Measurements from ENCODE around the gene DCUN1D5.
"Not testable (repeated sequence)": the region's sequence is repeated elsewhere in the genome, so short reads cannot be mapped to it uniquely, and the experiment has no call there.

Gene DCUN1D5

DNA sequence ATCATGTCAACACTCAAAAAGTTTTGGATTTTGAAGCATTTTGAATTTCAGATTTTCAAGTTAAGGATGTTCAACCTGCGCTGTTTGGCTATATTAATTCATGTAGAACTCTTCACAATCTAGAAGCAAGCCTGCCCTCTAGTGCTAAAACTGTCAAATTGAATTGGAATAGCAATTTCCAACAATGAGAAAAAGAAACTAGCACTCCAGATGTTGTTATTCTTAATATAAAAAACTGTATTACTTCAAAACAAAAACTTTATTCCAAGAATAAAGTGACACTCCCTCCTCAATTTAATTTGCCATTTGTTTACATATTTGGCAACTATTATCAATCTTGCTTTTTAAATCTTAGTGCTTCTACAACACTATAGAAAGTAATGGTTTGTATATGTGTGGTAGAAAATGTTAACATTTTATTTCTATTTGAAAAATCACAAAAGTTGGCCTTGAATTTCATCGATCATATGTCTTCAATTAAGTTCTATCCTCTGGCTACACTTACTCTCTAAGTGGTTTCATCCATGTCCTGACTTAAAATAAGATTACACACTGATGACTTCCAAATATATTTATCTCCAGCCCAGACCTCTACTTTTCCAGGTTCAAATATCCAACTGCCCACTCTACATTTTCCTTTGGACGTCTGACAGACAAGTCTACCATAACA lies 36.6 kb downstream of the DCUN1D5 start:
- no peak for DNase-seq (ENCODE audit: extremely low read depth in 1 of 2, low read depth in 1 of 2)

DNA sequence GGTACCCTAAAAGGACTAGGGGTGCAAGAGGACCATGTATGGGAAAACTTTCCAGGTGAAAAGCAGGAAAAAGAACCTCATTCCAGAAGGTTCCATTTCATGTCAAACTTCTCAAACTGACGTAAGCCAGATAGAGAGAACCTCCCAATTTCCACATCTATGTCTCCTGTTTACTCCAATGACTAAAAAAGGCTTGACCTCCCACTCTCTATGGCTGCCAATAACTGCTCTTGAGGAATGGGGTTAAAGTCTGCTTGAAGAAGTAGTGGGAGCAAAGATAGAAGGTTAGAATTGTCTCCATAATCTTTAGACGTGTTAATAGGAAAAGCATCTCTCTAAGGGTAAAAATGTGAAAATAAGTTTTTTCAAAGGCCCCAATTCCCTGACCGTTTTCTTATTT lies 38.0 kb downstream of the DCUN1D5 start:
- no peak for DNase-seq (ENCODE audit: extremely low read depth in 1 of 2, low read depth in 1 of 2)

DNA sequence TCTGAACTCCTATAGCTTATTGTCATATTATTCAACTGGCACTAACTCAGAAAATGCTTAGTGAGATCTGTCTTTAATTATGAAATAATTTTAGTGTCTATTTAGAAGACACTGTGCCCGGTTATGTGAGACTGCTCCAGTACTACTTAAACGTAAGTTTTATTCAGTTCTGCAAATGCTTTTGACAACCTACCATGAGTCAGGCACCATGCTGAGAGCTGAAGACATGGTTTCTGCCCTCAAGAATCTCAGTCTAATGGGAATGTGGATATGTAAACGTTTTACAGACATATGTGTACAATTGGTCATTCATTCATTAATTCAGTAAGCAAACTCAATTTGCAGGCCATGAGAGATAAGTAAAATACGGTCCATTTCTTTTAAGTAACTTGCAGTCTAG lies 40.0 kb downstream of the DCUN1D5 start:
- no peak for DNase-seq (ENCODE audit: extremely low read depth in 1 of 2, low read depth in 1 of 2)

DNA sequence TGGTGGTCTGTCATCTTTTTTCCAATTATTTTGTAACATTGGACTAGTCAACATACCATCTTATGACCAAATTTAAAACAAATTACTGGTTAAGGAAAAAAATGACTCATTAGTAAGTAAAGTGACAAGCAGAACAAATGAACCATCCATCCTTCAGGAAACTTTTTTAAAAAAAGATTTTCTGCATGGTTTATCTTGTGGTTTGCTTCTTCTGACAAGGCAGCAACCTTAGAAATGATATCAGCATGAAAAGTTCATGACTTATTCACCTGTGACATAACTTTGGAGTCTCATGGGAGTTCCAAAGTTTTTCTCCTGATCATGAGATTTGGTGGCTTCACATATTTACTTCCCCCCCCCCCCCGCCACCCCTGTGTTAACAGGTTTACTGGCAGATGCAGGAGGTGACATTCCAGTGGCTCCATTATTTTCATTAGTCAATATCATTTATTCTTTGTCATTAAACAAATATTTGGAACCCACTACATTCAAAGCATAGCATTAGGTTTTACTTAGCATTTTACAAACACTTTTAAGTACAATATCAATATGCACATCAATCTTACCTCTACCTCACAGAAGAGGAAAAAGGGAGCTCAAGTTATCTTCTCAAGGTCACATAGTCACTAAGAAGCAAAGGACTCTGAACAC lies 40.7 kb downstream of the DCUN1D5 start:
- no peak for DNase-seq (ENCODE audit: extremely low read depth in 1 of 2, low read depth in 1 of 2)

DNA sequence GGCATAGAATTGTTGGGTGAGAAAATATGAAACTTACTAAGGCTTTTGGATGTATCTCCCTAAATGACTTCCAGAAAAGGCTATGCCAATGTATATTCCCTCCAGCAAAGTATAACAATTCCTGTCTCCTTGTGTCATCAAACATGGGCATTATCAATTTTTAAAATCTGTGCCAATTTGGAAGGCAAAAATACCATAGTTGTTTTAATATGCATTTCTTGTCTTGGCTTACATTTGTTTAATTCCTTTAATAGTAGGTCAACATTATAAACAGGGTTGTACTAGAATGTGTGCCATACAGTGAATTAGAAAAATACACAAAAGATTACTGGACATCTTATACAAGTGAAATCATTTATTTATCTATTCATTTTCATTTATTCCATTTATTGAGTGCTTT lies 41.6 kb downstream of the DCUN1D5 start:
- DNase-seq (ENCODE audit: extremely low read depth in 1 of 2, low read depth in 1 of 2): no peak

DNA sequence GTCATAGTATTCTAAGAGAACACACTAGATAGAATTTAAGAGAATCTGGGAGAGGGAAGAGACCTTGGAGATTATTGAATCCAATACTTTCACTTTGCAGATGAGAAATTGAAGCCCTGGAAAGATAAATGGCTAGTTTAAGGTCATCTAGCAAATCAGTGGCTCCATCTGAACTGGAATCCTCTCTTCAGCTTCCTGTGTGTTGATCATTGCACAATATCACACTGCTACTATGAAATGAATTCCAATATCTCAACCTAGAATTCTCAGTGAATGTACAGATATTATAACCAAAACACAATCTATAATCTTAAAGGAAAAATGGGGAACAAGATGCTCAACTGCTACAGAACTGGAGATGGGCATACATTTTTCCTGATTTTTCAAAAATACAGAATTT lies 44.1 kb downstream of the DCUN1D5 start:
- DNase-seq (ENCODE audit: extremely low read depth in 1 of 2, low read depth in 1 of 2): no peak

DNA sequence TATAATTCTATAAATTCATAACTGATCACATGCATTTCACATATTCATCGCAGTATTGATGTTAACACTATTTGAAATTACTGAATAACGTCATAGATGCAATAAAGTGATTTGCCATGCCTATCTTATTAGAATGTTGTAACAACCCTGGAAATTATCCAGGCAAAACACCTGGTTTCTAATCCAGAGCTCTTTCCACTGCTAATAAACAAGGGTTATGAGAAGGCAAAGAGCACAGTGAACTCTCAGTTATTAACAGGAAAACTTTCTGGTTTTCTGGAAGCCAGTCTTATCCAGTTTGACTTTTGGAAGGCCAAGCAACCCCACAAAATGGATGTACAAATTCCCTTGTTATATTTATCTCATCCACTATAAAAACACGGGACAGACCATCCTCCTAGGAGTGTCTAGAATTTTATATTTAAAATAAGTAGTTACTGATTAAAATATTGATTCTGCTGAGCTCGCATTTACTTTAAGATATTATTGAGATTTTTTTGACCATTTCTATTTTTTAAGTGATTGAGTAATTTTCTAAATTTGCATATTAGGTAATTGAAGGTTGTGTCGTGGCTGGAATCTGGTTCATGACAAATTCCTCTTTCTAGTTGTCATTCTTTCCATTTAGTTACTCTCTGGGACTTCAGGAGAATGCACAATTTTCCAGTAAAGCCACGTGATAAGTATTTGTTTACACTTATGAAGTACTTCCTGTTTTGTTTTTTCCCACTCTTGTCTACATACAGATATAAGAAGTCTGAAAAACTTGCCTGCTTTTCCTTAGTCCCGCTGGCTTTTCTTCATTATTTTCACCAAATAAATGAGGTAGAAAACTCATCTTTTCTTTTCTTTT lies 47.9 kb downstream of the DCUN1D5 start:
- no peak for DNase-seq (ENCODE audit: extremely low read depth in 1 of 2, low read depth in 1 of 2)

DNA sequence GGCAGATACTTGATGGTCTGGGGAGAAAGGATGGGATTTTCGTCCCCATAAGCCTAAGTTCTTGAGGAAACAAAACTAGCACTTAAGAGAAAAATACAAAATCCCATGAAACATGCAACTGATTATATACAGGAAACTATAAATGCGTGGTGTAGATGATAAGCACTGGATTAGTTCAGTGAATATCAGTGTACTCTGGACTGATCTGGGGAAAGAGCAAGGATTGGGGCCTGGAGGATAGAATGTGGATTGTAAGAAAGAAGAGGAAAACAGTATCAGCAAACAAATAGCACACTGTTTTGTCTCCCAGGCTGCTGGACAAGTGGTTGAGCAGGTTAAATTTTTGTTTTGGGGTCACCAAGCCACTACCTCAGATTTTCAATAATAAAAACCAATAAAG lies 49.8 kb downstream of the DCUN1D5 start:
- DNase-seq (ENCODE audit: extremely low read depth in 1 of 2, low read depth in 1 of 2): no peak

DNA sequence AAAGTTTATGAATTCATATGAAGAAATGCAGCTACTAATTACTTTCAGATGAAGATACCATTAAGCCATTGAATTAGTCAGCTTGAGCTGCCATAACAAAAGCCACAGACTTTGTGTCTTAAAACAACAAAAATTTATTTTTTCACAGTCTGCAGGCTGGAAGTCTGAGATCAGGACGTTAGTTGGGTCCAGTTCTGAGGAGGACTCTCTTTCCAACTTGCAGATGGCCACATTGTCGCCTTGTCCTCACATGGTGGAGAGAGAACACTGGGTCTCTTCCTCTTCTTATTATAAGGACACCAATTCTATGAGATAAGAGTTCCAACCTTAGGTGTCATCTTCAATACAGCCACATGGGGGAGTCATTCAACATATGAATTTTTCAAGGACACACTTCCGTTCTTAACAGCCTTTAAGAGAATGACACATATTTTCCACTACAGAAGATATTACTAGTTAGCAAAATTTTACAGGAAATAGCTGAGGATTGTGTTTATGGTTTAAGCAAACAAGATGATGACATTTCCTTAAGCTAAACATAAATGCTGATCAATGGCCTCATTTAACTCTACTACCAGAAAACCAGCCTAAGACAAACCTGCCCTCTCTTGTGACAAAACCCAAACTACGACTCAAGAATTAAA lies 56.0 kb downstream of the DCUN1D5 start:
- DNase-seq (ENCODE audit: extremely low read depth in 1 of 2, low read depth in 1 of 2): peak in 1 of 2 donors; percentile 9

DNA sequence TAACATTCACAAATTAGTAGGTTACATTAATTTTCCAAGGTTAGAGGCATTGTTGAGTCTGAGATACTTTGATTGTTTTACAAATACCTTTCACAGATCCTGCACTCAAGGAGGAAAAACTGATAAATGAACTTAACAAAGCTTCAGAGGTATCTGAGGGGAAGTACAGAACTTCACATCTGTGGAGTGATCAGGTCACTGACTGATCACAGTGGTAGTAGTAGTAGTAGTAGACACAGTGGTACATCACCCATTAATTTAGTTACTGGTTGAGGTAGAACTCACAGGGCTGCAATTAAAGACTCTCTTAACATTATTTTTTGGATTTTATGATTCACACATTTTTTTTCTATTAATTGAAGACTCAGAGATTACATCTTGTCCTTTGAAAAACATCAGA lies 56.7 kb downstream of the DCUN1D5 start:
- no peak for DNase-seq (ENCODE audit: extremely low read depth in 1 of 2, low read depth in 1 of 2)

DNA sequence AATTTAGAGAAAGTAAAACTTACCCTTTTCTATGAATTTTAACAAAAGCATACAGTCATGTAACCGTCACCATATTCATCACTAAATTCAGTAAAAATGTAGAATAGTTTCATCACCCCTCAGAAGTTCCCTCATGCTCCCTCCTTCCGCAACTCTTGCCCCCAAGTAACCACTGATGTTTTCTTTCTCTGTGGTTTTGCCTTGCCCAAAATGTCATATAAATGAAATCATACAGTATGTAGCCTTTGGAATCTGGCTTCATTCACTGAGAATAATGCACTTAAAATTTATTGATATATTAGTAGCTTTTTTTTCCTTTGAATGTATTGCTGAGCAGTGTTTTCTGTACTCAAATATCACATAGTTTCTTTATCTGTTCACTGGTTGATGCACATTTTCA lies 60.1 kb downstream of the DCUN1D5 start:
- no peak for DNase-seq (ENCODE audit: extremely low read depth in 1 of 2, low read depth in 1 of 2)

DNA sequence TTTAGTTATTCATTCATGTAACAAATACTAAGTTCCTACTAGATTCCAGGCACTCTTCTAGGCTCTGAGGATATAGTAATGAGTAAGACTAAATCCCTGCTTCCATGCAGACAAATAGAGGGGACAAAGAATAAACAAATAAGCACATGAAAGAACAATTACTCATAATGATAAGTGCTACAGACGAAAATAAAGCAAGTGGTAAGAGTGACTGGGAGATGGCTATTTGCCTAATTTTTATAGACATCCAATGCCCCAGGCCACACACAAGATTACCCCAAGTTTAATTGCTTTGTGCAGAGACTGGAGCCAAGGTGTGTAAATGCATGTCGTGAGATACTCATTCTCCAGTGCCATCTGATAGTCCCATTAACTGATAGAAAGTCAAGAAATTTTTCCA lies 62.6 kb downstream of the DCUN1D5 start:
- no peak for DNase-seq (ENCODE audit: extremely low read depth in 1 of 2, low read depth in 1 of 2)

DNA sequence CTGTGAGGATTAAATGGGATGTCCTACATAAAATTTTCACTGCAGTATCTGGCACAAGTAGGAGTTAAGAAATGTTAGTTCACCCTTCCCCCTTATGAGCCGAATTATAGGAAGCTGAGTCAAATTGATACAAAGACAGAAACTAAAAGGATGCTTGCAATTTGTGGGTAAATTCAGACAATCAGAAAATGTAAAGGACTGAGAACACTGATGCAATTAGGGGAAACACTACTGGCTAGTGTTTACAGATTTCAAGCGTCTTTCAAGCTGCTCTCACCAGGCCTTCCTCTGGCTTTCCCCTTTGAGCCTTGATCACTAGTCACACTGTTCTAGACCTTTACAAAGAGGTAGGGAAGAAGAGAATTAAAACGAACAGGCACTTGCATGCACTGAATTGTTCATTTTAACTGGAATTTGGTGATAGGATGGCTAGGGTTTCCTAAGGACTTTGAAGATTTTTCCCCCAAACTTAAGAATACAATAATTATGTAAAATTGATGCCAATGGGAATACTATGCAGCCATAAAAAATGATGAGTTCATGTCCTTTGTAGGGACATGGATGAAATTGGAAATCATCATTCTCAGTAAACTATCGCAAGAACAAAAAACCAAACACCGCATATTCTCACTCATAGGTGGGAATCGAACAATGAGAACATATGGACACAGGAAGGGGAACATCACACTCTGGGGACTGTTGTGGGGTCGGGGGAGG lies 63.5 kb downstream of the DCUN1D5 start:
- DNase-seq (ENCODE audit: extremely low read depth in 1 of 2, low read depth in 1 of 2): not testable (repeated sequence)

DNA sequence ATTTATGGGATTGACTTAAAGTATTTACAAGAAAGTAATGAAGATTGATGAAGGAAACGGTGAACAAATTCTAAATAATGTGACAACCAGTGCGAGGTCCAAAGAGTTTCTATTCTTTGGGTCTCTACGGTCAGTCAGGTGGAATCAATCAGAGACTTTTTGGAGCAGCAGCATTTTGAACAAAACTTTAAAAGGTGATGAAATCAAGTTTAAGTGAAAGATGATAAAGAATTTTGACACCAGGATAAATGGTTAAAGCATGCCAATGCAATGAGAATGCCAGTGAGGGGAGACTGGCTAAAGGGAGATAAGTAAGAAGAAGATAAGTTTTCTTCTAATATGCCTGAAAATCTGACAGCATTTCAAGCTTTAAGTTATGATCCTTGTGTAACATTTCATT lies 67.9 kb downstream of the DCUN1D5 start:
- DNase-seq (ENCODE audit: extremely low read depth in 1 of 2, low read depth in 1 of 2): no peak

DNA sequence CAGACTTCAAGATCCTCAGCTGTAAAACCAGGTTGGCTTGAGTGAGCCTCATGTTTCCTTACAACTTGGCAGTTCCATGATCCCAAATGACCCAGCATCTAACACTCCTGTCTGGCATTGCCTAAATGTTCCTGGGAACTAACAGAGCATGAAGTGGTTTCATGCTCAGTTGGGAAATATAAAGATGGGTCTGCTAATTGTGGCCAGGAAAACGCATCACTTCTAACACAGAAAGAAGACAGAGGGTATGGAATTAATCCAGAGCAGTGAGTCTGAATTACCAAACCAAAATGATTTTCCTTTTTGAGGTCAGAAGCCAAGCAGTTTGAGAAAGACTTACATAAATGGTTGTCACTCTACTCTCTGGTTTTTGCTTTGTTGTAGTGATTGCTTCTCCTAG lies 75.9 kb downstream of the DCUN1D5 start:
- DNase-seq (ENCODE audit: extremely low read depth in 1 of 2, low read depth in 1 of 2): no peak

DNA sequence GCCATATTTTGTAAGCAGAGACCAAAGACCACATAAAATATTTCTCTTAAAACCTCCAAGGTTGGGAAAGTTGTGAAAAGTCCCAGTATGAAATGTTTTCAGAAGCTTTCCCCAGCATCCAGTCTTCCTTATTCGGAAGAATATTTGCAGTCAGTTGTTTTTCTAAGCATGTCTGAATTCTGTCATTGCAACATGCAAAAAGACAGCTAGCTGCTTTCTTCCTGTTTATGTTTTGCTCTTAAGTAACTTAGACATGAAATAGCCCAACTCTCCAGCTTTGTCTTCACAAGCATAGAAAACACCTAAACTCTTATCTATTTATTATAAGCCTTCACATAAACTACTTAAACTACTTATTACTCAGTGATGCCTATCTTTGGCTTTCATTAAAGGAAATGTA lies 78.5 kb downstream of the DCUN1D5 start:
- no peak for DNase-seq (ENCODE audit: extremely low read depth in 1 of 2, low read depth in 1 of 2)

Measured in stimulated activated CD8-positive, alpha-beta memory T cell treated with anti-CD3 and anti-CD28 coated beads, Interleukin-7, amount 100 ng/mL, for 48 hours (primary cell).